ENCODE results near the gene FCF1.

FCF1 gene

DNA sequence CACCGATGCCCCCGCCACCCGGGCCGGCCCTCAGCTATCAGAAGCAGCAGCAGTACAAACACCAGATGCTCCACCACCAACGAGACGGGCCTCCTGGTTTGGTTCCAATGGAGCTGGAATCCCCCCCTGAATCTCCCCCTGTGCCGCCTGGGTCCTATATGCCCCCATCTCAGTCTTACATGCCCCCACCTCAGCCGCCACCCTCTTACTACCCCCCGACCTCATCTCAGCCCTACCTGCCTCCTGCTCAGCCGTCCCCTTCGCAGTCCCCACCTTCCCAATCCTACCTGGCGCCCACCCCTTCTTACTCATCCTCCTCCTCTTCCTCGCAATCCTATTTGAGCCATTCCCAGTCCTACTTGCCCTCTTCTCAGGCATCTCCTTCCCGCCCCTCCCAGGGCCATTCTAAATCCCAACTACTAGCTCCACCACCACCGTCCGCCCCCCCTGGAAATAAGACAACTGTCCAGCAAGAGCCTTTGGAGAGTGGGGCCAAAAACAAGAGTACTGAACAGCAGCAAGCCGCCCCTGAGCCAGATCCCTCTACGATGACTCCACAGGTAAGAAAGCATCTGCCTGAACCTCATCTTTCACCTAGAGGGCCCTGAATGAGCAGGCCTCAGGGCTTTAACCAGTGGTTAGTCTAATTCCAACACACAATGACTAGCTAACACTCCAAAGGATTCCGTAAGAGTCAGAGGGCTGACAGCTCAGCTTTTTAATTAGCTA, 51.0 kb downstream of the FCF1 start:
- DNase-seq (ENCODE audit: low spot score): no peak

DNA sequence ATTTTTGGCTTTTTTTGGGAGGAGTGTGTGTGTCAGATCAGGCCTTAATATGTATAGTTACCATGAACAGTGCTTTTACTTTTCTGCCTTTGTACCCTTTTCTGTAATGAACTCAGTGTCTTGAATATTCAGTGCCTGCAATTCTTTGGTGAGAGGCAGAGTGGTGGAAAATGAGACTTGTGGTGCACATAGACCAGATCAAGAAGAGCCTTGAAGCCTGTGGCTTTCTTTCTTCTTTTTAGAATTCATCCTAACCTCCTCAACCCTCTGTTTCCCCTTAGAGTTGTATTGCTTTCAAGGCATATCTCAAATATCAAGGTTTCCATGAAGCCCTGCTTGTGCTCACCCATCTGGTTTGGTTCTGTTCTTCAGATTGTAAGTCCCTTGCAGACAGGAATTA, 52.8 kb downstream of the FCF1 start:
- DNase-seq (ENCODE audit: low spot score): no peak

DNA sequence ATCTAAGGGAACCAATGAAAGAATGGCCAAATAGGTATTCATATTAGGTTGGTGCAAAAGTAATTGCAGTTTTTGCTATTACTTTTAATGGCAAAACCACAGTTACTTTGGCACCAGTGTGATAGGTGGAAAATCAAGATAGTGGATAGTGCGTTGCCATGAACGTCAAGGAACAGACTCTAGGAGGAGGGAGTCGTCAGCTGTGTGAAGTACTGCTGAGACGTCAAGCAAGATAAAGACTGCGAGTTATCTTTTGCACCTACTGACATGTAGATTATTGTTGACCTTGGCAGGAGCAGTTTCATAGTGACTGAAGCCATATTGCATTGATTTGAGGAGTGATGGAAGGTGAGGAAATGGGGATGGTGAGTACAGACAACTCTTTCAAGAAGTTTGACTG, 58.5 kb downstream of the FCF1 start:
- DNase-seq (ENCODE audit: low spot score): no peak

DNA sequence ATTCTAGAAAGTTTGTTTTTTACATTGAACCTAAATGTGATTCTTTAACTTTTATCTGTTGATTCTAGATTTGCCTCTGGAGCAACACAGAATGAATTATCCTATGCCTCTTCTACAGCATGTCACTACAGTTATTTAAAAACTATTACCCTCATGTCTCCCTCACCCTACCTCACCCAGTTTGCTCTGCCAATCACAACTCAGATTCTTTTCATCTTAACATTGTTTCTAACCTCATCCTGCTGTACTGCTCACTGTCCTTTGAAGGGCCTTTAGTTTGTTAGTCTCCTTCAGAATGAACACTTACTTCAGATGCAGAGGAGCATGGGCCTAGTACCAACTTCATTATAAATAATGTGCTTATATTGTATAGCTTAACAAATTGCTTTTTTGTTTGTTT, 71.7 kb downstream of the FCF1 start:
- DNase-seq (ENCODE audit: low spot score): no peak

DNA sequence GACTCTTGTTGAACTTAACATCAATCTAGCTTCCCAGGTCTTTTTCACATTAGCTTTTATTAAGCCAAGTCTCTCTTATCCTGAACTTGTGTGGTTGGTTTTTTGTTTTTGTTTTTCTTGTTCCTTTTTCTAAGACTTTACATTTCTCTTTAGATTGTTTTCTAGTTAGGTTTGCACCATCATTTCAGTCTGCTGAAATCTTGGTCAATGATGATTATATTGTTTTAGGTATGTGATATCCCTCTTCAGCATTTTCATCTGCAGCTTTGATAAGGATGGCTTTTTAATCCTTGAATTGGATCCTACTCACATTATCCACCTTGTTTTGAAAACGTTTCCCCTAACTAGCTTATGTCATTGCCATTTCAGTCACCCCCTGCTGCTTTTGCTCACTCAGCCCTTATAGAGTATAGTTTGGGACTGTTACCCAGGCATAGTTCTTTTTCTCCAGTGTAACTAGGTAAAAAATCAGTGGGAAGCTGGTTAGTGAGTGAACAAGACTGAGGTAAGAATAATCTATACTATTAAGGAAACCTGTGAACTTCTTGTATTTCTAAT, 72.2 kb downstream of the FCF1 start:
- DNase-seq (ENCODE audit: low spot score): no peak

DNA sequence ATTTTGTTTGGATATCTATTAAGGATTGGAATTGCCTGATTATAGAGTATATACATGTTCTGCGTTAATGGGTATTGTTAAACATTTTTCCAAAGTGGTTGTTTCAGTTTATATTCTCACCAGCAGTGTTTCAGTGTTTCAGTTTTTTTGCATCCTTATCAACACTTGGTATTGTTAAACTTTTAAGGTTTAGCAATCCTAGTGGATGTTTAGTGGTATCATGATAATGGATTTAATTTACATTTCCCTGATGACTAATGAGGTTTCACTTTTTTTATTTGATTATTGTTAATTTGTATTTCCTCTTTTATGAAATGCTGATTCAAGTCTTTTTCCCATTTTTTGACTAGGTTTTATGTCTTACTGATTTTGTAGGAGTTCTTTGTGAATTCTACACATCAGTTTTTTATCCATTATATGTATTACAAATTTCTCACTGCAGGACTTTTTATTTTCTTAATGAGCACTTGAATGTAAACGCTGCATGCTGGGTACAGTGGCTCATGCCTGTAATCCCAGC, 73.9 kb downstream of the FCF1 start:
- no peak for DNase-seq (ENCODE audit: low spot score)

Small RNAs within 50 kb of the gene (small RNA-seq; reads per million reads assigned to genes)
- gene RF00409: 0 reads per million in 2 experiments

All from SK-N-DZ (cell line).